Ovary (tissue), 9 donors: Measurements from ENCODE around the gene PKD2. TPM values are rescaled to one million over a fixed set of nuclear protein-coding genes. Genes with fewer than 3 reads are reported as not detected.

Experiments
- DNase-seq, 5 donors: peaks; one replicate each; pipeline ENCODE4 v3.0.0-alpha.2; 2019 to 2020
- H3K27ac ChIP-seq, 2 donors: fragments of 200-600 bp; one replicate each; pipeline versions ENCODE4 v1.5.1 to v1.8.0; 2019 to 2022
- H3K27me3 ChIP-seq: fragments of 200-600 bp; one replicate; pipeline ENCODE4 v1.8.0; 2022
- H3K36me3 ChIP-seq: fragments of 200-600 bp; sonication (generic); one replicate; pipeline ENCODE4 v1.5.1; 2019
- H3K4me1 ChIP-seq: one replicate; pipeline ENCODE4 v1.8.1; 2013; ENCODE audit warnings: mild to moderate bottlenecking, moderate library complexity; ENCODE audit not compliant: insufficient read depth
- H3K4me3 ChIP-seq: fragments of 200-600 bp; sonication (generic); one replicate; pipeline ENCODE4 v1.5.1; 2017
- H3K9me3 ChIP-seq, 2 donors: fragments of 200-600 bp in 1 of 2; sonication (generic) in 1 of 2; one replicate each; pipeline versions ENCODE4 v1.5.1 to v1.8.1; 2013 to 2019; ENCODE audit warnings: mild to moderate bottlenecking in 1 of 2, moderate library complexity in 1 of 2
- EP300 ChIP-seq: sonication (generic); formaldehyde crosslinking; IDR thresholded peaks from one replicate; pipeline ENCODE4 v1.6.1; 2017; ENCODE audit warnings: antibody characterized with exemption
- POLR2A ChIP-seq: fragments of 450-650 bp; IDR thresholded peaks from one replicate; pipeline ENCODE4 v1.6.1; 2017; ENCODE audit warnings: antibody characterized with exemption, mild to moderate bottlenecking, moderate library complexity
- WGBS, 3 donors: extraction: QIAGEN DNeasy Blood & Tissue Kit in 1 of 3; methylation state at CpG; one replicate each; pipeline versions ENCODE4 v1.1.5 to v1.1.7; 2013 to 2017; 5-methylcytosine and 5-hydroxymethylcytosine counted together
- intact Hi-C, 4 donors: fragments of 100-400 bp; cut with DNase I; formaldehyde crosslinking; loops; one replicate each; pipeline versions ENCODE4 v1.11.0 to v1.15.1; 2022 to 2023
- polyA plus RNA-seq, 2 donors: library from polyadenylated mRNA; stranded (reverse); fragments of 200-250 nt in 1 of 2; fragments of 350-450 nt in 1 of 2; fragmentation: Illumina TruSeq in 1 of 2; extraction: RNeasy Lipid Tissue Mini Kit (QIAGEN cat#74804) in 1 of 2; gene quantifications; one replicate each; pipeline ENCODE4 v1.2.3, GENCODE V29; 2013 to 2014
- total RNA-seq, 7 donors: library from RNA; depleted of rRNA in 2 of 7; stranded (reverse); fragments of >200 nt in 2 of 7; fragmentation: NEBNext Ultra II Directional in 3 of 7; extraction: Animal tissue kit (Norgen Biotek cat#: 25700) in 3 of 7; gene quantifications; one replicate each; pipeline versions ENCODE4 v1.1.0 to v1.2.4, GENCODE V29; 2016 to 2023
- TF ChIP-seq, protein P1 (sequence below), 3 donors: fragments of 450-650 bp in 2 of 3; fragments of 200-600 bp in 1 of 3; IDR thresholded peaks; one replicate each; pipeline versions ENCODE4 v1.5.1 to v1.8.0; 2016 to 2022; ENCODE audit warnings: antibody characterized with exemption in 3 of 3, mild to moderate bottlenecking in 1 of 3
- donor health status: DM: no; HTN: no; CAD: no; lungs with moderate emphysema.
- donor health status: DM: no; HTN: no; CAD: no.
- donor health status: Bipolar disorder and iron deficiency.
- donor health status: DM: yes; HTN: yes; CAD: no.
- donor health status: DM: no; HTN: no; CAD: no.
- donor health status: DM: yes; HTN: yes; CAD: no.

Gene PKD2
- total and polyA plus RNA-seq, 9 donors = 35.7 to 66.9 (median 52.5) TPM

GRCh38 chr4:87978681-87979080 is 28.8 kb upstream of the PKD2 start:
- no peak for TF ChIP-seq EP300
- no peak for TF ChIP-seq POLR2A
- TF ChIP-seq, protein P1, sequence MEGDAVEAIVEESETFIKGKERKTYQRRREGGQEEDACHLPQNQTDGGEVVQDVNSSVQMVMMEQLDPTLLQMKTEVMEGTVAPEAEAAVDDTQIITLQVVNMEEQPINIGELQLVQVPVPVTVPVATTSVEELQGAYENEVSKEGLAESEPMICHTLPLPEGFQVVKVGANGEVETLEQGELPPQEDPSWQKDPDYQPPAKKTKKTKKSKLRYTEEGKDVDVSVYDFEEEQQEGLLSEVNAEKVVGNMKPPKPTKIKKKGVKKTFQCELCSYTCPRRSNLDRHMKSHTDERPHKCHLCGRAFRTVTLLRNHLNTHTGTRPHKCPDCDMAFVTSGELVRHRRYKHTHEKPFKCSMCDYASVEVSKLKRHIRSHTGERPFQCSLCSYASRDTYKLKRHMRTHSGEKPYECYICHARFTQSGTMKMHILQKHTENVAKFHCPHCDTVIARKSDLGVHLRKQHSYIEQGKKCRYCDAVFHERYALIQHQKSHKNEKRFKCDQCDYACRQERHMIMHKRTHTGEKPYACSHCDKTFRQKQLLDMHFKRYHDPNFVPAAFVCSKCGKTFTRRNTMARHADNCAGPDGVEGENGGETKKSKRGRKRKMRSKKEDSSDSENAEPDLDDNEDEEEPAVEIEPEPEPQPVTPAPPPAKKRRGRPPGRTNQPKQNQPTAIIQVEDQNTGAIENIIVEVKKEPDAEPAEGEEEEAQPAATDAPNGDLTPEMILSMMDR (IDR thresholded peaks at IDR 0.05) = no peak
- Histone ChIP-seq H3K4me1 (no peaks in the 10 kb centered on the region), H3K9me3 (no peaks in the 10 kb centered on the region), H3K27ac (no peak overlapping the region), H3K27me3 (peaks cover 2% of the 10 kb centered on the region), H3K4me3 (no peak overlapping the region), H3K36me3 (no peaks in the 10 kb centered on the region)
- WGBS, 3 donors = 88 to 100% (median 100%) methylated on average over 1 of the region's 1 CpG
- intact Hi-C loops = no loop called here
- DNase-seq = no peak

DNA sequence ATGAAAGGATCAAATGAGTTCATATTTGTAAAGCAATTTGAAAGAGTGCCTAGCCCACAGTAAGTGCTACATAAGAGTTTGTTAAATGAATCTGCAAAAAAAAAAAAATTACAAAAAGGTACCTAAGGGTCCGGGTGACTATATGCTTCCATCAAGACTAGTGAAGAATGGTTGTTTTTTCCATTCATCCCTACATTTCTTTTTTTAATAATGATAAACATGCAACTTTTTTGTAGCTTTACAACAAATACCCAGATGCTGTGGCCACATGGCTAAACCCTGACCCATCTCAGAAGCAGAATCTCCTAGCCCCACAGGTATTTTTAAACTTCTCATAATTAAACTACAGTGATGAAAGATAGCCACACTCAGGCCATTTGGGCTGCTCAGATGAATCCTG is 27.6 kb upstream of the PKD2 start:
- intact Hi-C loops = no loop called here
- TF ChIP-seq, protein P1 (IDR thresholded peaks at IDR 0.05) = no peak
- TF ChIP-seq EP300 = no peak
- no peak for TF ChIP-seq POLR2A
- peaks cover 2% of the 10 kb centered on the region for H3K27me3 ChIP-seq
- H3K9me3 ChIP-seq = no peaks in the 10 kb centered on the region
- H3K4me3 ChIP-seq = no peak overlapping the region
- H3K4me1 ChIP-seq = no peaks in the 10 kb centered on the region
- no peak for DNase-seq
- 90 to 93% (median 93%) methylated on average over 1 of the region's 1 CpG for WGBS, 3 donors
- H3K36me3 ChIP-seq = no peaks in the 10 kb centered on the region
- H3K27ac ChIP-seq = no peak overlapping the region

GRCh38 chr4:87981486-87981885 is 25.9 kb upstream of the PKD2 start:
- DNase-seq = no peak
- Histone ChIP-seq H3K9me3 (no peaks in the 10 kb centered on the region), H3K36me3 (no peaks in the 10 kb centered on the region), H3K27ac (no peak overlapping the region), H3K4me3 (no peak overlapping the region), H3K4me1 (no peaks in the 10 kb centered on the region), H3K27me3 (peaks cover 2% of the 10 kb centered on the region)
- 92 to 94% (median 93%) methylated on average over 8 of the region's 8 CpGs for WGBS, 3 donors
- intact Hi-C loops = no loop called here
- TF ChIP-seq POLR2A = no peak
- TF ChIP-seq, protein P1 (IDR thresholded peaks at IDR 0.05) = no peak
- TF ChIP-seq EP300 = no peak

GRCh38 chr4:87982036-87982435 is 25.4 kb upstream of the PKD2 start:
- DNase-seq = no peak
- Histone ChIP-seq H3K27ac (no peak overlapping the region), H3K4me1 (no peaks in the 10 kb centered on the region), H3K4me3 (no peak overlapping the region), H3K9me3 (no peaks in the 10 kb centered on the region), H3K27me3 (peaks cover 2% of the 10 kb centered on the region), H3K36me3 (no peaks in the 10 kb centered on the region)
- TF ChIP-seq, protein P1 (IDR thresholded peaks at IDR 0.05) = no peak
- TF ChIP-seq POLR2A (no peak), EP300 (no peak)
- intact Hi-C loops = no loop called here
- WGBS, 3 donors = 85 to 90% (median 86%) methylated on average over 1 of the region's 1 CpG
